Measurements from ENCODE around the gene ENTREP1. TPM values are rescaled to one million over a fixed set of nuclear protein-coding genes. Genes with fewer than 3 reads are reported as not detected.

Gene ENTREP1
- total RNA-seq, 1 experiment from 2014 or later, result 0.35 TPM

DNA sequence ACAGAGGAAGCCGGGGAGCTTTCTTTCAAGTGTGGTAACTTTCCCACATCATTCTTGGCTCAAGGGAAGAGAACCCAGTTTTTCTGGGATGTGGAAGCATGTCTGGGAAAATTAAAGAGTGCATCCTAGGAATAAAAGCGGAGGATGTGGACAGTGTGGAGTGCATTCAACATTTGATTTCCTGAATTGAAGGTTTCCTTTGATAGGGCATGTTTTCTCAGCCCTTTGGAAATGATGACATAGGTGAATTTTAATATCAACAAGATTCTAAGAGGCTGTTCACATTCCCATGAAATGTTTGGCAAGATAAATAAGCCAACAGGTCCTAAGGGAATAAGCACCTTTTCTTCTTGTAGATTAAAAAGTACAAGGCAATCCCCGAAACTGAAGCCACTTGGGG lies 63.6 kb downstream of the ENTREP1 start:
- no peaks in the 10 kb centered on the region for H3K27me3 ChIP-seq (ENCODE audit: insufficient read depth, low read depth)
- TF ChIP-seq, protein P1, sequence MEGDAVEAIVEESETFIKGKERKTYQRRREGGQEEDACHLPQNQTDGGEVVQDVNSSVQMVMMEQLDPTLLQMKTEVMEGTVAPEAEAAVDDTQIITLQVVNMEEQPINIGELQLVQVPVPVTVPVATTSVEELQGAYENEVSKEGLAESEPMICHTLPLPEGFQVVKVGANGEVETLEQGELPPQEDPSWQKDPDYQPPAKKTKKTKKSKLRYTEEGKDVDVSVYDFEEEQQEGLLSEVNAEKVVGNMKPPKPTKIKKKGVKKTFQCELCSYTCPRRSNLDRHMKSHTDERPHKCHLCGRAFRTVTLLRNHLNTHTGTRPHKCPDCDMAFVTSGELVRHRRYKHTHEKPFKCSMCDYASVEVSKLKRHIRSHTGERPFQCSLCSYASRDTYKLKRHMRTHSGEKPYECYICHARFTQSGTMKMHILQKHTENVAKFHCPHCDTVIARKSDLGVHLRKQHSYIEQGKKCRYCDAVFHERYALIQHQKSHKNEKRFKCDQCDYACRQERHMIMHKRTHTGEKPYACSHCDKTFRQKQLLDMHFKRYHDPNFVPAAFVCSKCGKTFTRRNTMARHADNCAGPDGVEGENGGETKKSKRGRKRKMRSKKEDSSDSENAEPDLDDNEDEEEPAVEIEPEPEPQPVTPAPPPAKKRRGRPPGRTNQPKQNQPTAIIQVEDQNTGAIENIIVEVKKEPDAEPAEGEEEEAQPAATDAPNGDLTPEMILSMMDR (conservative IDR thresholded peaks at IDR 0.05), result no peak
- TF ChIP-seq EZH2 (IDR thresholded peaks at IDR 0.05; ENCODE audit: low read depth), result no peak
- CTCF ChIA-PET, result no interaction called here
- no peaks in the 10 kb centered on the region for H4K20me1 ChIP-seq (ENCODE audit: insufficient read depth)
- peaks cover 39% of the 10 kb centered on the region for H3K4me1 ChIP-seq (replicated peaks; ENCODE audit: insufficient read depth)
- H3K4me3 ChIP-seq, result no peak overlapping the region
- H2AFZ ChIP-seq, result no peak overlapping the region
- no TSS peak for BruUV-seq (replicated peaks)
- H3K79me2 ChIP-seq (ENCODE audit: low read depth), result no peaks in the 10 kb centered on the region
- DNase-seq, result no peak
- intact Hi-C loops (cut with micrococcal nuclease; ENCODE audit: unreplicated experiment), result loop anchor here (10.0 kb wide), 2 partner anchors 124 to 354 kb away; partner anchors contain the start of gene FXN
- H3K36me3 ChIP-seq (ENCODE audit: low read depth), result no peaks in the 10 kb centered on the region
- H3K4me2 ChIP-seq, result 0 out of 2 replicates have a peak overlapping the region, but pooled peaks have one; percentile 8
- POLR2A ChIA-PET (ENCODE audit: unreplicated experiment), result interaction anchor here (0.6 kb wide), 1 partner anchor 370 kb away, joined by 3 read pairs; no protein-coding TSS in a partner anchor
- no peaks in the 10 kb centered on the region for H3K9me3 ChIP-seq (ENCODE audit: insufficient read depth, low read depth)
- peaks cover 20% of the 10 kb centered on the region; the same call in 1 of the 2 replicates for H3F3A ChIP-seq (ENCODE audit: insufficient read depth, low read depth)
- H3K9me2 ChIP-seq (ENCODE audit: insufficient read depth), result no peaks in the 10 kb centered on the region
- peak overlapping the region; percentile 14; the same call in 1 of the 2 replicates for H3K27ac ChIP-seq

DNA sequence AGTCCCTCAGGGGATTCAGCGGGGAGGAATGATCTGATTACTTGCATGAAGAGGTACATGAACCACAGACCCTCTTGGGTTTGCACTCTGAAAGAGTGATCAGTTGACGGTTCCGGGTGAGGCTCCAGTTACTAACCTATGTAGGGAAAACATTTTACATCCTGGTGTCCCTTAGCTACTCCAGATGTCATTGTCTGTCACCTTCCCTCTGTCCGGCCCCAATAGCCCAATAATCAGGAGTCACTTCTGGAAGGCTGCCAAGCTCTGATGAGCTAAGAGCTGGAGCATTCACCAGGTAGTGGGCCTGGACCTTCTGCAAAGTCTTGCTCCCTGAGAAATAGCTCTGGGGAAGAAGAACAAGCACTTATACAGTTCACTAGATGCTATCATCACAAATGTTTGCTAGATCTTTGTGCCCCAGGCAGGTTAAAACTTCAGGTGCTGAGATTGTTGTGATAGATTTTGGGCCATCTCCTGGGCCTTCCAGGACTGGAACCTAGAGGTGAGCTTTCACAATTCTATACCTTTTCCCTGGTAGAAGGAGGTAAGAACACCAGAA lies 64.5 kb downstream of the ENTREP1 start:
- TF ChIP-seq, protein P1 (conservative IDR thresholded peaks at IDR 0.05), result no peak
- no peak for TF ChIP-seq EZH2 (IDR thresholded peaks at IDR 0.05; ENCODE audit: low read depth)
- peak; percentile 72 to 88 for DNase-seq
- CTCF ChIA-PET, result no interaction called here
- peaks cover 39% of the 10 kb centered on the region for H3K4me1 ChIP-seq (replicated peaks; ENCODE audit: insufficient read depth)
- H3K9me3 ChIP-seq (ENCODE audit: insufficient read depth, low read depth), result no peaks in the 10 kb centered on the region
- no peak overlapping the region for H2AFZ ChIP-seq
- H3K36me3 ChIP-seq (ENCODE audit: low read depth), result no peaks in the 10 kb centered on the region
- no peaks in the 10 kb centered on the region for H3K27me3 ChIP-seq (ENCODE audit: insufficient read depth, low read depth)
- no peaks in the 10 kb centered on the region for H4K20me1 ChIP-seq (ENCODE audit: insufficient read depth)
- H3K27ac ChIP-seq, result peak overlapping the region; percentile 14; the same call in 1 of the 2 replicates
- POLR2A ChIA-PET (ENCODE audit: unreplicated experiment), result interaction anchor here (0.5 to 0.6 kb wide), 3 partner anchors 289 to 1010 kb away, joined by 3 to 9 read pairs (median 3); no protein-coding TSS in a partner anchor
- no TSS peak for BruUV-seq (replicated peaks)
- H3K4me2 ChIP-seq, result peak overlapping the region; percentile 38
- H3K79me2 ChIP-seq (ENCODE audit: low read depth), result no peaks in the 10 kb centered on the region
- no peak overlapping the region for H3K4me3 ChIP-seq
- no peaks in the 10 kb centered on the region for H3K9me2 ChIP-seq (ENCODE audit: insufficient read depth)
- intact Hi-C loops (cut with micrococcal nuclease; ENCODE audit: unreplicated experiment), result loop anchor here (10.0 kb wide), 2 partner anchors 125 to 355 kb away; partner anchors contain the start of gene FXN
- H3F3A ChIP-seq (ENCODE audit: insufficient read depth, low read depth), result peaks cover 20% of the 10 kb centered on the region; the same call in 1 of the 2 replicates

DNA sequence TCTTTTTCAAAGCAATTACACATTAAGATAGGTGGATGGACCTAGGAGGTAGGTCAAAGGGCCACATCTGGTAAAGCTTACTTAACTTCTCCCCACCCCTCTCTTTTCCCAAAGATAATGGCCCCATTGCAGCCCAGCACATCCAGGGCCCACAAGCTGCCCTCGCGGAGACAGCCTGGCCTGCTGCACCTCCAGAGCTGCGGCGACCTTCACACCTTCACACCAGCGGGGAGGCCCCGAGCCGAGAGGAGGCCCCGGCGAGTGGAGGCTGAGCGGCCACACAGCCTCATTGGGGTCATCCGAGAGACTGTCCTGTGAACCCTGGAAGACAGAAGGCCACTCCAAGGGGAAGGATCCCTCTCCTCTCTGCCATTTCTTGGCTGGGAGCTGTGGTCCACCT lies 66.5 kb downstream of the ENTREP1 start:
- H3K9me2 ChIP-seq (ENCODE audit: insufficient read depth), result no peaks in the 10 kb centered on the region
- no peak overlapping the region for H3K27ac ChIP-seq
- no peaks in the 10 kb centered on the region for H3K79me2 ChIP-seq (ENCODE audit: low read depth)
- H3K4me1 ChIP-seq (replicated peaks; ENCODE audit: insufficient read depth), result peaks cover 27% of the 10 kb centered on the region
- H3K27me3 ChIP-seq (ENCODE audit: insufficient read depth, low read depth), result no peaks in the 10 kb centered on the region
- BruUV-seq (replicated peaks), result no TSS peak
- H2AFZ ChIP-seq, result no peak overlapping the region
- DNase-seq, result no peak
- no peaks in the 10 kb centered on the region for H3K36me3 ChIP-seq (ENCODE audit: low read depth)
- peaks cover 13% of the 10 kb centered on the region; the same call in 1 of the 2 replicates for H3F3A ChIP-seq (ENCODE audit: insufficient read depth, low read depth)
- ChIA-PET POLR2A (ENCODE audit: unreplicated experiment) (no interaction called here), CTCF (no interaction called here)
- H3K4me3 ChIP-seq, result no peak overlapping the region
- no peak overlapping the region for H3K4me2 ChIP-seq
- H3K9me3 ChIP-seq (ENCODE audit: insufficient read depth, low read depth), result no peaks in the 10 kb centered on the region
- H4K20me1 ChIP-seq (ENCODE audit: insufficient read depth), result no peaks in the 10 kb centered on the region
- TF ChIP-seq, protein P1 (conservative IDR thresholded peaks at IDR 0.05), result no peak
- TF ChIP-seq EZH2 (IDR thresholded peaks at IDR 0.05; ENCODE audit: low read depth), result no peak
- intact Hi-C loops (cut with micrococcal nuclease; ENCODE audit: unreplicated experiment), result no loop called here
